ENCODE measurements around the gene BDNF. TPM values are rescaled to one million over a fixed set of nuclear protein-coding genes. Genes with fewer than 3 reads are reported as not detected.

BDNF gene
- total RNA-seq, 2 experiments from 2014 or later, result not detected

GRCh38 chr11:27656320-27656719 lies 43.9 kb downstream of the BDNF start:
- intact Hi-C loops (cut with micrococcal nuclease; ENCODE audit: unreplicated experiment), result no loop called here
- H3K4me3 ChIP-seq (ENCODE audit: low read depth, low read length, poor library complexity, severe bottlenecking), result no peak overlapping the region
- CTCF ChIA-PET (ENCODE audit: unreplicated experiment), result no interaction called here
- no peaks in the 10 kb centered on the region for H3K9me2 ChIP-seq (ENCODE audit: insufficient read depth, low read length)
- TF ChIP-seq CTCF (conservative IDR thresholded peaks at IDR 0.05; ENCODE audit: low read length) (no peak), EZH2phosphoT487 (IDR thresholded peaks at IDR 0.05; ENCODE audit: borderline replicate concordance, low read depth, low read length) (no peak; the same call in 1 of the 2 replicates)
- BruUV-seq (replicated peaks), result no TSS peak
- no peak overlapping the region for H3K27ac ChIP-seq (ENCODE audit: low read depth, low read length, poor library complexity, severe bottlenecking)
- POLR2A ChIA-PET, result interaction anchor here (0.5 to 0.7 kb wide), 2 partner anchors 55 to 1537 kb away, joined by 3 read pairs; no protein-coding TSS in a partner anchor
- no peaks in the 10 kb centered on the region for H3K36me3 ChIP-seq (ENCODE audit: insufficient read depth, low read length)
- no peak overlapping the region for H3K4me2 ChIP-seq (ENCODE audit: low read length)
- no peak overlapping the region for H2AFZ ChIP-seq (ENCODE audit: low read length)
- H3K9me3 ChIP-seq (ENCODE audit: low read length), result no peaks in the 10 kb centered on the region
- no peaks in the 10 kb centered on the region for H4K20me1 ChIP-seq (ENCODE audit: insufficient read depth, low read length)
- DNase-seq (ENCODE audit: low spot score), result no peak
- no peaks in the 10 kb centered on the region for H3K79me2 ChIP-seq (ENCODE audit: insufficient read depth, low read depth, low read length)
- no peaks in the 10 kb centered on the region for H3K4me1 ChIP-seq (ENCODE audit: insufficient read depth, low read length, poor library complexity, severe bottlenecking)

- Histone ChIP-seq H3K9me2 (ENCODE audit: insufficient read depth, low read length) (no peaks in the 10 kb centered on the region), H3K4me1 (ENCODE audit: insufficient read depth, low read length, poor library complexity, severe bottlenecking) (no peaks in the 10 kb centered on the region), H4K20me1 (ENCODE audit: insufficient read depth, low read length) (no peaks in the 10 kb centered on the region), H3K4me3 (ENCODE audit: low read depth, low read length, poor library complexity, severe bottlenecking) (no peak overlapping the region), H3K4me2 (ENCODE audit: low read length) (no peak overlapping the region), H3K9me3 (ENCODE audit: low read length) (no peaks in the 10 kb centered on the region), H2AFZ (ENCODE audit: low read length) (no peak overlapping the region), H3K27ac (ENCODE audit: low read depth, low read length, poor library complexity, severe bottlenecking) (no peak overlapping the region), H3K36me3 (ENCODE audit: insufficient read depth, low read length) (no peaks in the 10 kb centered on the region), H3K79me2 (ENCODE audit: insufficient read depth, low read depth, low read length) (no peaks in the 10 kb centered on the region)
- no TSS peak for BruUV-seq (replicated peaks)
- POLR2A ChIA-PET, result no interaction called here
- intact Hi-C loops (cut with micrococcal nuclease; ENCODE audit: unreplicated experiment), result no loop called here
- CTCF ChIA-PET (ENCODE audit: unreplicated experiment), result no interaction called here
- DNase-seq (ENCODE audit: low spot score), result no peak
- TF ChIP-seq EZH2phosphoT487 (IDR thresholded peaks at IDR 0.05; ENCODE audit: borderline replicate concordance, low read depth, low read length), result no peak
- TF ChIP-seq CTCF (conservative IDR thresholded peaks at IDR 0.05; ENCODE audit: low read length), result no peak
Measured at GRCh38 chr11:27653990-27654758, 46.1 kb downstream of the BDNF start.

GRCh38 chr11:27651711-27652110 lies 48.5 kb downstream of the BDNF start:
- CTCF ChIA-PET (ENCODE audit: unreplicated experiment), result no interaction called here
- intact Hi-C loops (cut with micrococcal nuclease; ENCODE audit: unreplicated experiment), result no loop called here
- Histone ChIP-seq H3K4me3 (ENCODE audit: low read depth, low read length, poor library complexity, severe bottlenecking) (no peak overlapping the region), H3K36me3 (ENCODE audit: insufficient read depth, low read length) (no peaks in the 10 kb centered on the region), H3K4me2 (ENCODE audit: low read length) (no peak overlapping the region), H3K4me1 (ENCODE audit: insufficient read depth, low read length, poor library complexity, severe bottlenecking) (no peaks in the 10 kb centered on the region), H3K9me2 (ENCODE audit: insufficient read depth, low read length) (no peaks in the 10 kb centered on the region), H4K20me1 (ENCODE audit: insufficient read depth, low read length) (no peaks in the 10 kb centered on the region), H2AFZ (ENCODE audit: low read length) (no peak overlapping the region), H3K79me2 (ENCODE audit: insufficient read depth, low read depth, low read length) (no peaks in the 10 kb centered on the region), H3K9me3 (ENCODE audit: low read length) (no peaks in the 10 kb centered on the region), H3K27ac (ENCODE audit: low read depth, low read length, poor library complexity, severe bottlenecking) (no peak overlapping the region)
- DNase-seq (ENCODE audit: low spot score), result no peak
- TF ChIP-seq CTCF (conservative IDR thresholded peaks at IDR 0.05; ENCODE audit: low read length) (no peak), EZH2phosphoT487 (IDR thresholded peaks at IDR 0.05; ENCODE audit: borderline replicate concordance, low read depth, low read length) (no peak)
- POLR2A ChIA-PET, result interaction anchor here (0.9 kb wide), 1 partner anchor 16 kb away, joined by 3 read pairs; no protein-coding TSS in a partner anchor
- BruUV-seq (replicated peaks), result no TSS peak

Measured in OCI-LY7 (cell line).